ENCODE measurements around the gene TBC1D22A. TPM values are rescaled to one million over a fixed set of nuclear protein-coding genes. Genes with fewer than 3 reads are reported as not detected.
A peak's percentile ranks its signal among the peaks of the same experiment; 100 is the strongest.

Gene TBC1D22A
- total and polyA plus RNA-seq, 9 of the 15 experiments (the other 6 are each of a cell fraction or from before 2014, with no cell fraction given) = 0.20 to 11.5 (median 5.2) TPM

- TF ChIP-seq UBTF (IDR thresholded peaks at IDR 0.05; ENCODE audit: borderline replicate concordance in 1 of 2, low read depth in 2 of 2, low read length in 2 of 2) (peak; percentile 4 to 39; a peak in 1 of 4 replicates), EGR1 (conservative IDR thresholded peaks at IDR 0.05) (no peak), COPS2 (conservative IDR thresholded peaks at IDR 0.05) (no peak), ZNF408 (CRISPR knock-in tag; IDR thresholded peaks at IDR 0.05; ENCODE audit: low read depth) (no peak), RBM15 (IDR thresholded peaks at IDR 0.05; ENCODE audit: insufficient read depth, low read length) (no peak), MAFG (tag; conservative IDR thresholded peaks at IDR 0.05) (no peak), BHLHE40 (IDR thresholded peaks at IDR 0.05; ENCODE audit: low read length) (no peak), NRF1 (conservative IDR thresholded peaks at IDR 0.05 in 1 of 2, IDR thresholded peaks at IDR 0.05 in 1 of 2) (0 out of 4 replicates have a peak, but pooled peaks of 1 of the 2 experiments have one; percentile 6), NFXL1 (CRISPR knock-in tag; IDR thresholded peaks at IDR 0.05) (no peak), ZNF280A (IDR thresholded peaks at IDR 0.05; ENCODE audit: low read depth, partially characterized antibody) (no peak), PHF8 (IDR thresholded peaks at IDR 0.05; ENCODE audit: borderline replicate concordance, low read length) (peak; percentile 76; the same call in 1 of the 2 replicates), KHSRP (IDR thresholded peaks at IDR 0.05) (no peak), RBM34 (IDR thresholded peaks at IDR 0.05; ENCODE audit: borderline replicate concordance, insufficient read depth, low read length) (no peak), GMEB1 (CRISPR knock-in tag; IDR thresholded peaks at IDR 0.05) (no peak), ZNF311 (CRISPR knock-in tag; IDR thresholded peaks at IDR 0.05) (no peak), RBM17 (IDR thresholded peaks at IDR 0.05; ENCODE audit: borderline replicate concordance, low read depth, low read length) (no peak), TCF7L2 (IDR thresholded peaks at IDR 0.05; ENCODE audit: low read depth, low read length) (no peak), POU5F1 (IDR thresholded peaks at IDR 0.05; ENCODE audit: borderline replicate concordance, low read depth, low read length, partially characterized antibody) (no peak), IRF1 (CRISPR knock-in tag; IDR thresholded peaks at IDR 0.05; ENCODE audit: borderline replicate concordance) (no peak), ARHGAP35 (IDR thresholded peaks at IDR 0.05; ENCODE audit: partially characterized antibody) (no peak), USF1 (CRISPR knock-in tag; IDR thresholded peaks at IDR 0.05) (no peak), ZKSCAN3 (CRISPR knock-in tag; IDR thresholded peaks at IDR 0.05) (no peak)
Observed at GRCh38 chr22:46737976-46738646, 24.3 kb upstream of the TBC1D22A start, which contains the start of gene CERK (continued).

Measured in K562 (cell line).